Measurements from ENCODE around the gene PALS1. TPM values are rescaled to one million over a fixed set of nuclear protein-coding genes. Genes with fewer than 3 reads are reported as not detected.

PALS1 gene
- total and polyA plus RNA-seq, 3 donors from 2014 or later = 13.5 to 27.3 (median 25.4) TPM

DNA sequence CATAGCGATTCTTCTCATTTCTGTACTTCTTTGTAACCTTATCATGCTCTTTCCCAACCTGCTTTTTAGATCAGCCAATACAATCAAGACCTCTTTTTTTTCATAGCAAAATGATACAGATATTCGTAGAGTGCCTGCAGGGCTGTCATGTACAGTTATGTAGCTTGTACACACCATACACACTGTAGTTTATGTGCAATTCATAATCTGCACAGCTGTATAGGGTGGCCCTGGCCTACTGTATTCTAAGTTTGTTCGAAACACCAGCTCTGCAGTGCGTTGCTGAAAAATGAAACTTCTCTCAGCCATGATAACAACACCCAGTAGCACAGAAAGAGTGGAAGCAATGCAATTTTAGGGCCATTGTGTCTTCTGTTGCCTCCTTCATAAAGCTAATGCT lies 15.7 kb upstream of the PALS1 start:
- H3K4me1 ChIP-seq = no peaks in the 10 kb centered on the region
- no peaks in the 10 kb centered on the region for H3K36me3 ChIP-seq (ENCODE audit: low read depth, missing control alignments)
- DNase-seq = no peak
- no peaks in the 10 kb centered on the region for H3K9me3 ChIP-seq
- H3K27me3 ChIP-seq = no peaks in the 10 kb centered on the region
- TF ChIP-seq, protein P1, sequence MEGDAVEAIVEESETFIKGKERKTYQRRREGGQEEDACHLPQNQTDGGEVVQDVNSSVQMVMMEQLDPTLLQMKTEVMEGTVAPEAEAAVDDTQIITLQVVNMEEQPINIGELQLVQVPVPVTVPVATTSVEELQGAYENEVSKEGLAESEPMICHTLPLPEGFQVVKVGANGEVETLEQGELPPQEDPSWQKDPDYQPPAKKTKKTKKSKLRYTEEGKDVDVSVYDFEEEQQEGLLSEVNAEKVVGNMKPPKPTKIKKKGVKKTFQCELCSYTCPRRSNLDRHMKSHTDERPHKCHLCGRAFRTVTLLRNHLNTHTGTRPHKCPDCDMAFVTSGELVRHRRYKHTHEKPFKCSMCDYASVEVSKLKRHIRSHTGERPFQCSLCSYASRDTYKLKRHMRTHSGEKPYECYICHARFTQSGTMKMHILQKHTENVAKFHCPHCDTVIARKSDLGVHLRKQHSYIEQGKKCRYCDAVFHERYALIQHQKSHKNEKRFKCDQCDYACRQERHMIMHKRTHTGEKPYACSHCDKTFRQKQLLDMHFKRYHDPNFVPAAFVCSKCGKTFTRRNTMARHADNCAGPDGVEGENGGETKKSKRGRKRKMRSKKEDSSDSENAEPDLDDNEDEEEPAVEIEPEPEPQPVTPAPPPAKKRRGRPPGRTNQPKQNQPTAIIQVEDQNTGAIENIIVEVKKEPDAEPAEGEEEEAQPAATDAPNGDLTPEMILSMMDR (IDR thresholded peaks at IDR 0.05) = no peak
- TF ChIP-seq POLR2A (IDR thresholded peaks at IDR 0.05) = no peak
- H3K4me3 ChIP-seq = no peak overlapping the region
- WGBS, 2 donors = 73 to 78% methylated on average over 4 of the region's 4 CpGs
- intact Hi-C loops (cut with DNase I; ENCODE audit: low total_unique reads) = no loop called here
- no peak overlapping the region for H3K27ac ChIP-seq

DNA sequence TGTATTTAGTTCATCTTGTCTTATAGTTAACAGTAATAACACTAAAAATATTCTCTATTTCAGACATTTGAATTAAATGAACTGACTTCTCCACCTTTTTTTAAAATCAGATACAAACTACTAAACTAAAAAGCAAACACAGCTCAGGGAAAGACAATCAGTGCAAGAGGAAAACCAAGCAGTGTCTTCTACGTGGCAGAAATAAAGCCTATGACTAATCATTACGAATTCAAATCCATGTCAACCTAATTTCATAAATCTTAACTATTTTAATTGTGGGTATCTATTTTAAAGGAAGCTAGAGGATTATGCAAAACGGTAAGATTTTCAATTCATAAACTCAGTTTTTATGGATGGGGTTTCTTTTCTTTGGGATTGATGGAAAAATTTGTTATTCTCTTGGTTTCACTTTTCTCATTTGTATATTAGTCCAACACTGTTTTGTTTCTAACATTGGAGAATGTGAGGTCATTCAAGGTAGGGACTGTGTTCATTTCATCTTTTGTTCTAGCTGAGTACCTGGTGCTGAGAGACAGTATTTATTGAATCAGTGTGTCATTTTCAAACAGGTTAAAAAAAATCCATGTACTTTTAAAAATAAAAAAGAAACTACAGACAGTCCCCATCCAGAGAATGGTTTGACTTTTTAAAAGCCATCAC lies 12.8 kb upstream of the PALS1 start:
- no peak for DNase-seq
- Histone ChIP-seq H3K4me3 (no peak overlapping the region), H3K27me3 (no peaks in the 10 kb centered on the region), H3K27ac (no peak overlapping the region), H3K36me3 (ENCODE audit: low read depth, missing control alignments) (no peaks in the 10 kb centered on the region), H3K9me3 (no peaks in the 10 kb centered on the region), H3K4me1 (no peaks in the 10 kb centered on the region)
- TF ChIP-seq, protein P1 (IDR thresholded peaks at IDR 0.05) = no peak
- TF ChIP-seq POLR2A (IDR thresholded peaks at IDR 0.05) = no peak
- 90 to 95% methylated on average over 3 of the region's 3 CpGs for WGBS, 2 donors
- intact Hi-C loops (cut with DNase I; ENCODE audit: low total_unique reads) = no loop called here

DNA sequence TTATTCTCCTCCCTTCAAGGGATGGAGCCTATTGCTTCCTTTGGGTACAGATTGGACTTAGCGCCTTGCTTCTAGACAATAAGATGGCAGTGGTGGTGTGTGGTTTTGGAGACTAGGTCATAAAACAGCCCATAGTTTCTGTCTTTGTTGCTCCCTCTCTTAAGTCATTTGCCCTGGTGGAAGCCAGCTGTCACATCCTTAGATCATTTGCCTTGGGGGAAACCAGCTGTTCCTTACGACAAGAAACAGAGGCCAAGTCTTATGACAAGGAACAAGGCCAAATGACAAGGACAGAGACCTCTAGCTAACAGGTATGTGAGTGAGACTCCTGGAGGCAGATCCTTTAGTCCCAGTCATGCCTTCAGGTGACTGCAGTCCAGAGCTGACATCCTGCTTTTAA lies 9.2 kb upstream of the PALS1 start:
- no peak overlapping the region for H3K27ac ChIP-seq
- 92 to 98% methylated on average over 2 of the region's 2 CpGs for WGBS, 2 donors
- intact Hi-C loops (cut with DNase I; ENCODE audit: low total_unique reads) = no loop called here

DNA sequence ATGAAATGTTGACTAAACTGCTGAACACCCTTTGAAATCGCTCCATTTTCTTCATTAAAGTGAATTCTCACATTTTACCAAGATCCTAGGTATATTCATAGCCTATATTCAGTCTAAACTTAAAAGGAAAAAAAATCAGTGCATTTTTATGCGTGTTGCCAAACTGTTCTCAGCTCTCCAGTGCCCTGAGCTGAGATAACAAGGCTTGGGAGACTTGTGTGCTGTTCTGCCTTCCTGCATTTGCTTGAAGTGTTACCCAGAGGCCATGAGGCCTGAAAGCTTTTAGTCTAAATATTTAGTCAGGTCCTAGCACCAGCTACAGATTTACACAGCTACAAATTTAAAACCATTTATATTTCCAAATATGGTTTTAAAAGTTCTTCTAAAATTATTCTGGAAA lies 8.6 kb upstream of the PALS1 start:
- Histone ChIP-seq H3K27ac (no peak overlapping the region), H3K36me3 (ENCODE audit: low read depth, missing control alignments) (no peaks in the 10 kb centered on the region), H3K4me3 (no peak overlapping the region), H3K9me3 (no peaks in the 10 kb centered on the region), H3K27me3 (no peaks in the 10 kb centered on the region), H3K4me1 (no peaks in the 10 kb centered on the region)
- no peak for DNase-seq
- WGBS, 2 donors = 64 to 73% methylated on average over 2 of the region's 2 CpGs
- TF ChIP-seq, protein P1 (IDR thresholded peaks at IDR 0.05) = no peak
- intact Hi-C loops (cut with DNase I; ENCODE audit: low total_unique reads) = no loop called here

More for the DNA sequence above, 9.2 kb upstream of the PALS1 start:
- no peaks in the 10 kb centered on the region for H3K4me1 ChIP-seq
- DNase-seq = no peak
- no peaks in the 10 kb centered on the region for H3K9me3 ChIP-seq
- no peaks in the 10 kb centered on the region for H3K27me3 ChIP-seq
- H3K4me3 ChIP-seq = no peak overlapping the region
- H3K36me3 ChIP-seq (ENCODE audit: low read depth, missing control alignments) = no peaks in the 10 kb centered on the region
- TF ChIP-seq POLR2A (IDR thresholded peaks at IDR 0.05) = no peak
- TF ChIP-seq, protein P1 (IDR thresholded peaks at IDR 0.05) = no peak

DNA sequence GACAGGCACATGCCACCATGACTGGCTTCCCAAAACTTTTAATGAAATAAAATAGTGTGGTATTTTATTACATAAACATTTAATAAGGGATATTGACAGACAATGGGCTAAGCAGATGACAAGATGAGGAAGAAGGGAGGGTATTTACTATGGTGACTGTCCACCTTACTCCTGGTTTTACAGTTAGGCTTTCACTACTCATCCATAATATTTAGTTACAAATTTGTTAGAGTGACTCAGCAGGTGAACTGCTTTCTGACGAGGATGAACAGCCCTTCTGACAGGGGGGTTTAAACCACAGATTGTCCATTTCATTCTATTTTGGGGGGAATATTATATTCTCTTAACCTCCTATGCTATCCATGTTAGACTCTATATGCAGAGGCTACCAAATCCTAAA lies 3.6 kb upstream of the PALS1 start:
- 70 to 76% methylated on average over 1 of the region's 1 CpG for WGBS, 2 donors
- no peaks in the 10 kb centered on the region for H3K9me3 ChIP-seq
- intact Hi-C loops (cut with DNase I; ENCODE audit: low total_unique reads) = no loop called here
- no peaks in the 10 kb centered on the region for H3K27me3 ChIP-seq
- no peaks in the 10 kb centered on the region for H3K36me3 ChIP-seq (ENCODE audit: low read depth, missing control alignments)
- DNase-seq = no peak
- H3K4me3 ChIP-seq = no peak overlapping the region
- peaks cover 4% of the 10 kb centered on the region for H3K4me1 ChIP-seq
- H3K27ac ChIP-seq = no peak overlapping the region
- TF ChIP-seq POLR2A (IDR thresholded peaks at IDR 0.05) = no peak
